ENCODE measurements around the gene RAP2A. TPM values are rescaled to one million over a fixed set of nuclear protein-coding genes. Genes with fewer than 3 reads are reported as not detected.

Gene RAP2A
- total RNA-seq, 1 donor from 2014 or later: 42.5 TPM

DNA sequence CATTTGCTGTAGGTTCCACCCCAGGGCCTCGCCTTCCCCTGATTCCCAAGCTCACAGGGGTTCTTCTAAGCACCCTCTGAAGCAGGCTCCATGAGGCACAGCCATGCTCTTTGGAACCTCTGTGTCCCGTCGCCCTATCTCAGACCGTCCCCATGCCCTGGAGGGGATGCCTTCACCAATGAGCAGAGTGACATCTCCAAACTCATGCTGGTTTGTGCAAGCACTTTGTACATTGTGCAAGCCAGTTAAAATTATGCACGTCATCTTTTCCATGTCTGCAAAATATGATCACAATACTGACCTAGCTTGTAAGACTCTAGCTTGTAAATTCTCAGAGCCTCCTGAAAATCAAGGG lies 46.5 kb upstream of the RAP2A start:
- DNase-seq (no peak), ATAC-seq (peak; percentile 29 to 67)
- Histone ChIP-seq H3K36me3 (peaks cover 26% of the 10 kb centered on the region), H3K27me3 (ENCODE audit: low read depth) (no peaks in the 10 kb centered on the region), H3K9me3 (no peaks in the 10 kb centered on the region), H3K27ac (peak overlapping the region; percentile 33), H3K4me1 (peaks cover 27% of the 10 kb centered on the region), H3K4me3 (no peak overlapping the region)
- TF ChIP-seq CTCF (IDR thresholded peaks at IDR 0.05): no peak
- intact Hi-C loops (cut with DNase I): no loop called here

- DNase-seq: no peak
- Histone ChIP-seq H3K9me3 (no peaks in the 10 kb centered on the region), H3K27me3 (ENCODE audit: low read depth) (no peaks in the 10 kb centered on the region), H3K36me3 (peaks cover 30% of the 10 kb centered on the region), H3K27ac (peak overlapping the region; percentile 33), H3K4me3 (no peak overlapping the region), H3K4me1 (peaks cover 27% of the 10 kb centered on the region)
- peak in 1 of 2 donors; percentile 14 for ATAC-seq
- TF ChIP-seq CTCF (IDR thresholded peaks at IDR 0.05): no peak
- intact Hi-C loops (cut with DNase I): no loop called here
These were observed 46.1 kb upstream of the RAP2A start for GRCh38 chr13:97387890-97388289.

- no peak for TF ChIP-seq CTCF (IDR thresholded peaks at IDR 0.05)
- peak overlapping the region; percentile 33 for H3K27ac ChIP-seq
- H3K36me3 ChIP-seq: peaks cover 30% of the 10 kb centered on the region
- no peaks in the 10 kb centered on the region for H3K27me3 ChIP-seq (ENCODE audit: low read depth)
- ATAC-seq (no peak), DNase-seq (no peak)
- H3K4me3 ChIP-seq: no peak overlapping the region
- no peaks in the 10 kb centered on the region for H3K9me3 ChIP-seq
- H3K4me1 ChIP-seq: peaks cover 27% of the 10 kb centered on the region
- intact Hi-C loops (cut with DNase I): no loop called here
These were observed 45.6 kb upstream of the RAP2A start for GRCh38 chr13:97388373-97388772.

DNA sequence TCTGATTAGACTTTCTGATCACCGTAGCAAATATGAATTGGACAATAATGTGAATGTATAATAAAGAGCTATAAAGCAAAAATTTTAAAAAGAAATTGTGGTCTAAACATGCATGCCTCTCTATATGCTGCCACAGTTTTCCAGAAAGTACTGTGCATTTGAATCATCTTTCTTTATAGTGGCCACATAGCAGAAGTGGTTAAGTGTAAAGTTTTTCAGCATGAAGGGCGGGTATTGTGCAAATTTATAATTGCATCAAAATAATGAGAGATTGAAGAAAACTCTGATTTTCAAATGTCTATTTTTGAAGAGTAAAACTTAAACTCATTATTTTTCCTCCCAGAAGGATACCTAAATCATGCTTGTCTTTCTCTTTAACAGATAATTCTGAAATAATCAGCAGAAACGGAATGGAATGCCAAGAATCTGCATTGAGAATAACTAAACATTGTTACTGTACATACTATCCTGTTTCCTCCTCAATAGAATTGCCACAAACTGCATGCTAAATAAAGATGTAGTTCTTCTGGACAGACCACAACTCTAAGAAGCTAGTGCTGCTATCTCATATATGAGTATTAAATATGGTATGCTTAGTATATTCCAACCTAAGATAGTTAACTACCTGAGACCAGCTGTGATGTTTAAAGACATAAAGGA lies 42.9 kb upstream of the RAP2A start:
- intact Hi-C loops (cut with DNase I): no loop called here
- no peak for ATAC-seq
- Histone ChIP-seq H3K4me3 (no peak overlapping the region), H3K27ac (no peak overlapping the region), H3K36me3 (peaks cover 36% of the 10 kb centered on the region), H3K4me1 (peaks cover 5% of the 10 kb centered on the region), H3K9me3 (no peaks in the 10 kb centered on the region), H3K27me3 (ENCODE audit: low read depth) (no peaks in the 10 kb centered on the region)
- no peak for TF ChIP-seq CTCF (IDR thresholded peaks at IDR 0.05)
- no peak for DNase-seq

GRCh38 chr13:97392020-97392419 lies 41.9 kb upstream of the RAP2A start:
- DNase-seq: no peak
- Histone ChIP-seq H3K27ac (no peak overlapping the region), H3K4me3 (no peak overlapping the region), H3K9me3 (no peaks in the 10 kb centered on the region), H3K4me1 (no peaks in the 10 kb centered on the region), H3K36me3 (peaks cover 35% of the 10 kb centered on the region), H3K27me3 (ENCODE audit: low read depth) (no peaks in the 10 kb centered on the region)
- intact Hi-C loops (cut with DNase I): no loop called here
- TF ChIP-seq CTCF (IDR thresholded peaks at IDR 0.05): no peak
- ATAC-seq: no peak

Measured in lower lobe of right lung (tissue), 2 donors.